GM18861 (cell line): ENCODE results near the gene CTTNBP2.

Experiments used
- ATAC-seq: cut with Tn5 transposase; IDR thresholded peaks from one replicate; pipeline ENCODE4 v1.9.1; 2021; ENCODE audit not compliant: unreplicated experiment

CTTNBP2 gene

DNA sequence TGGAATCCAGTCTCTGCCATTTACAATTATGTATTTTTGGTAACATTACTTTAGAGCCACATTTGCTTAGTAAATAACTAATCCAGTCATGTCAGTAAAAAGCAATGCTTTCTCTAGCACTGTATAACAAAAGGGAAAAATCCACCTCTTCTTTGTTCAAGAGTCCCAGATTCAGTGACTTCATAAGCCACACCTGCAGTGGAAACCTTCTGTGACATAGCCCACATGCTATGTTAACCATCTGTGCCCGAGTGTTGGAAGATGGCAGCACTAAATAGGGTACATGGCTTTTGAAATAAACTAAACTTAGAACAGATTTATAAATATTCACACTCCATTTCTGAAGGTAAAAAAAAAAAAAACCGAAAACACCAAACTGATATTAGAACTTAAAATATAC is 83.0 kb downstream of the CTTNBP2 start:
- ATAC-seq: no peak

DNA sequence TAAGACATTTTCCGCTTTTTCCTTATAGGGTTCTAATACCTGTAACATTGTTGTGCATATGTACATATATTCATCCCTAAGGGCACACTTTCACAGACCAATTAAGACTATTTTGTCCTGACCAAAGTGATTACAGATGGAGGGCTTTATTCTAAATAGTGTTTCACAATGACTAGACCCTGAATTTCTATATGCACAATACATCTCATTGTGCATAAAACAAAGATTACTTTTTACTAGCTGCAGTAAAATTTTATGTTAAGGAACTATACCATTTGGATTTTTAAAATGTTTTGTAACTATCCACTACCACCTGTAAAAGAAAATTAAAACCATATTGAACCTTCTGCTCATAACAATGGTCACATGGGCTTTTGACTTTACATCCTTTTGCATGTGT is 87.8 kb downstream of the CTTNBP2 start:
- ATAC-seq: no peak

DNA sequence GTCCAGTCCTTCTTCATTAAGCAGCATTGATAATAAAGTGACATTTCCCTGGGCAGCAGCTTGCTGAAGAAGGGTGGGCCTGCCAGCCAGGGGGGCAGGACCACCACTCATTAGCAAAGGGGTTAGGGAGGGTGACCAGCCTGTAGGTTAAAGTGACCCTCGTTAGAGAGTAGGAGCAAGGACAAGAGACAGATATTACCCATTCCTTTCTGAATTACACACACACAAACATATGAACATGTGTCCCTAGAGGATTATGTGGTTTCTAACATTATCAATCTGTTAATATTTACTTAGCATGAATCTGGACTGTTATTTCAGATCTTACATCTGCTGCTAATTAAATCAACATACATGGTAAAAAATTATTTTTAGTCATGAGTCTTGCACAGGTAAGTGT is 88.9 kb downstream of the CTTNBP2 start:
- peak; percentile 56 for ATAC-seq

DNA sequence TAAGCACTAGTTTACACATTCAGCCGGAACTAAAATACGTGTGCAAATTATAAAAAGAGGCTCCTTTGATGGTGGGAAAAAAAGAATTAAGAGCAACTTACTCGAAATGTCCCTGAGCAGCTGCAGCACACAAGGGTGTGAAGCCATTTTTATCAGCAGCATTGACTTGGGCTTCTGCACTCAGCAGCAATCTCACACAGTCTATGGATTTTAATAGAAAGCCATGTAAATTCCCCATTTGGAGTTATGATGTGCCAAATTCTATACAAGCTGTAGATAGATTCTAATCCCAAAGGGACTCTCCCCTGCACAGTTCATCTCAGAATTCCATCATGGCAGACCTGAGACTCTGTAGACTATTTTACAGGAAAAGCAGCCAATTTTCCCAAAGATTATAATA is 90.5 kb downstream of the CTTNBP2 start:
- no peak for ATAC-seq

DNA sequence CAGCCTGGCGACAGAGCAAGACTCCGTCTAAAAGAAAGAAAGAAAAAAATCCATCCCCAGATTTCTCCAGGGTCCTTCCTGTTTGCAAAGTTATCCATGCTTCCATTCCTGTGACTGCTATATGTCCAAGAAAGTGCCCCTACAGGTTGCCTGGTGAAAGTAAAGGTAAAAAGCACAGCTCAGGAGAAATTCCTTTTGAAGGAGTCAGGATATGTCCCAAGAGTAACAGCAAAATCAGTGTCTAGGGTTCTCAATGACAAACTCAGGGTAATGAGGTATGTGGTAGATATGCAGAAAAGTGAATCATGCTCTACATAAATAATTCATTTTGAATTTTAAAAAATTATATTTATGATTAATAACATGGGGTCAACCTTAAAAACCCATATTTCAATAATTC is 91.5 kb downstream of the CTTNBP2 start:
- no peak for ATAC-seq

DNA sequence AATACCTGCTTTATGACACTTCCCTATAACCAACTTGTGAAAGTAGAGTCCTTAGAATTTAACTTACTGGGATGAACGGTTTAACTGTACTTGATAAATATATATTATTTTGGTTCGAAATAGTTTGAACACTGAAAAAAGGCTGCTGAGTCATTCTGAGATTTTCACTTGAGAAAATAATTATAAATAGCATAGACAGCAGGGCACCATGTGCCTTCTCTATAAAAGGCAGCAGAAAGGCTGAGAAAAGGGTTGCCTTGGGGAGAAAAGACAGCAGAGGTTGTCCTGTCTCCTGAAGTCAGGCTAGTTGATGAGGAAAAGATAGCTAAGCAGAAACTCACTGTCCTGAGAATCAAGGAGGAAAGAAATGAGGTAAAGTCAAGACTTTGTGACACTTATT is 92.4 kb downstream of the CTTNBP2 start:
- ATAC-seq: peak; percentile 79

DNA sequence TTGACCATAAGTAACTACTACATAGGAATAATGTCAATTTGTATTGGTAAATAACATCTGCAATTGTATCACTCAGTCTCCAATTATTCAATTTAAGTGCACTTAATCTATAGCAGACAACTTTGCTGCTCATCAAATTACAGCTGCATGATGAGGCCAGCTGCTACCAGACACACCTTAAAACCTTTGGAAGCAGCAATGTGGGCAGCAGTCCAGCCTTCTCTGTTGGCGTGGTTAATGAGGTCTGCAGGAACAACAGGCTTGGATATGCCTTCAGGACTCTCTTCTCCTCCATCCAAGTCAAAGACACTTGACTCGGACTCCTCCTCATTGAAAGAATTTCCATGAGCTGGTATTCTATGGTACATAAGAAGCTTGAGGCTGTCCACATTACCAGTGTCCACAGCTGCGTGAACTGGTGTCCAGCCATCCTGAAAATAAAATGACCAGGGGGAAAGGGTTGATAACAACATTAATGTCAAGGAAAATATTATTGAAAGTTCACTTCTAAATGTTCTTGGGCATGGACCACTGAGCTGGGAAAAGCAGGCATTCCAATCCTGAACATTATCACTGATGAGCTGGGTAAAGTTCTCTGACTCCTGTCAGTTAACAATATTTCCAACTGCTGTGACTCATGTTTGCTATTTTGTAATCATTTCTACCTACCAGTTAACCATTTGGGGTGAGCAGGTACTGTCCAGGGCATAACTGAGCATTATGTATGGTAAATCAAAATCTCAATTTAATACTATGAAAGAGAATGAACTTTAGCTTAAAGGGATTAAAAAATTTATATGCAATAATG is 95.7 kb downstream of the CTTNBP2 start:
- ATAC-seq: no peak

DNA sequence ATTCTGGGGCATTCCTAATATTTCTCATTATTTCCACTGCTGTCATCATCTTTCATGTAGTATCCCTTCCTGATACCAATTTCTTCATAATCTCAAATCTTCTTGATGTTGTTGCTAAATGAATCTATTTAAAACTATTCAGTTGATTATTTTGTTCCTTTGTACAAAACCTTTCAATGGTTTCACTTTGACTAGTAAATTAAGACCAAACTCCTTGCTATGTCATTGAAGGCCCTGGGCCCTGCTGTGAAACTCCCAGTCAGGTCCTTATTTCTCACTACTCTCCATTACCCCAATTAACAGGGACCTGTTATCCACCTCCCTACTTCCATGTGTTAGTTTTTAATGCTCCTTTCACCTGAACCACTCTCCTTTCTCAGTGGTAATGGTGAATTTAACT is 97.0 kb downstream of the CTTNBP2 start:
- peak; percentile 22 for ATAC-seq

DNA sequence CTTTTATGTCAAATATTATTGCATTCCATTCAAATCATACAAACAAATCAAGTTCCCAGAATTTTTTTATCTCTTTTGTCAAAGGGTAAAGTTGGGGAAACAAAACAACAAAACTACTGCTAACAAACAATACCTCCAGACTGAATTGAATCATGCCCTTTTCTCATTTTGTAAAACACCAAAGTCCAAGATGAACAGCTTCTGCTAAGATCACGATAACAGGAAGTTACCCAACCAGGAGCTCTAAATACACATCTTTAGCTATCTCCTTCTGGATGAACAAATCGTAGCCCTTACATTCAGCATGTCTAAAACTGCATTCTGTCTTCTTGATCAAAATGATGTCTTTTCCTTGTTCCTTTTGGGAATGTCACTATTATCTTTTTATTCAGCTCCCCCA is 97.4 kb downstream of the CTTNBP2 start:
- no peak for ATAC-seq

DNA sequence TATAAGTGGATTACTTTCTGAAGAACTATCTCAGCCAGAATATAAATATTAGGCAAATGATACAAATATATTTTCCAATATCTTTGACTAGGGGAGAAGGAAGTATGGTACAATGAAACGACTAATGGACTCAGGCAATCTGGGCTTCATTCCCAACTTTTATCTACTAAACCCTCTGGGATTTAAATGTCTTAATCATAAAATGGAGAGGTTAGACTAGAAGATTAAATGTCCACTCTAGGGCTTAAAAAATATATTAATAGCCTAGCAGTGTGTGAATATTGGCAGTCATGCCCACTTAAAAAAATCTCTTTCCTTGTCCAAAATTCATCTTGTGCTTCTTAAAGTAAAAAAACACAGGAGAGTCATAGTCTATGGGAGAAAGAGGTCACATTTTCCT is 98.3 kb downstream of the CTTNBP2 start:
- no peak for ATAC-seq

DNA sequence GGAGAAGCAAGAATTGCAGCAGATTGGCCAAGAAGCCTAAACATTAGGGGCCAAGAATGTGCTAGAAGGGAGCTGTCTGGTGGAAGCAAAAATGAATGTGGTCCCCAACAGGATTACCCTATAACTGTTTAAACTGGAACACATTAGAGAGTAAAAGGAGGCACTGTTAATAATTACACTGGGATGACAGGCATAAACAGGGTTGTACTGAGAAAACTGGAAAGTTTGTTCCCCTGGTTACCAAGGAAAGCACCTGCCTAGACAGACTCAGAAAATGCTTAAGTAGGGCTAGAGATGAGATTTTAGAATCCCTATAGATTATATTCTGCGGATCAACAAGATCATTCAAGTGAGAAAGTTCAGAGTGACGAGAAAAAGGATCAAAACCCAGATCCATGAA is 100.8 kb downstream of the CTTNBP2 start:
- peak; percentile 37 for ATAC-seq

DNA sequence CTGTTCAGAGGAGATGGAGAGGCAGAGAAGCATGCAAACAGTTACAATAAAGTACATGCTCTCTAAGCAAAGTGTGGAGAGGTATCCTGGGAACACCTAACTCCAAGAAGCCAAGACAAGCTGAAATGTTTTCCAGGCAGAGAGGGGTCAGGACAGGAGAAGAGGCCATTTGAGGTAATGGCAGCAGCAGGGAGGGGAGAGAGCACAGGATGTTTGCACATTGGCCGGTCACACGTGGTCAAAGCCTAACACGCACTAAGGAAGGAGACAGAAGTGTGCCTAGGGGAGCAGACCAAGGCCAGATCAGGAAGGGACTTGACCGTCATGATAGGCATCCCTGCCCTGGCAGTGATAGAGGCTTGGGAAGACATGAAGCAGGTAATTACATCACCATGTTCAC is 101.5 kb downstream of the CTTNBP2 start:
- no peak for ATAC-seq

DNA sequence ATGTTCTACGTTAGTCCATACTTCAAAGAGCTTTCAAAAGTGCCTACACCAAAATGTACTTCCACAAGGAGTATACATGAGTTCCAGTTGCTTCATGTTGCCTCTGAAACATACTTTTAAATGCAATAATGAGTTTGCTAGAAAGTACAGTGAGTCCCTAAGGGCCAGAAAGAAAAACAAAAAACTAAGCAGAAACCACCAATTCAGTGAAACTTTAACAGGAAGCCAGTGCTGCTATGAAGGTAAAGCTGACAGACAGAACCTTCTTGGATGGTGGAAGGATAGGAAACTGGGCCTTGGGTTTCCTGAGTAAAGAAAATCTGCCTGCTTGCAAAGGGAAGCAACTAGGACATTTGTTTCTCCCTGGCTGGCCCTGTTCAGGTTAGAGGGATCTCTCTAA is 104.2 kb downstream of the CTTNBP2 start:
- ATAC-seq: peak; percentile 45

DNA sequence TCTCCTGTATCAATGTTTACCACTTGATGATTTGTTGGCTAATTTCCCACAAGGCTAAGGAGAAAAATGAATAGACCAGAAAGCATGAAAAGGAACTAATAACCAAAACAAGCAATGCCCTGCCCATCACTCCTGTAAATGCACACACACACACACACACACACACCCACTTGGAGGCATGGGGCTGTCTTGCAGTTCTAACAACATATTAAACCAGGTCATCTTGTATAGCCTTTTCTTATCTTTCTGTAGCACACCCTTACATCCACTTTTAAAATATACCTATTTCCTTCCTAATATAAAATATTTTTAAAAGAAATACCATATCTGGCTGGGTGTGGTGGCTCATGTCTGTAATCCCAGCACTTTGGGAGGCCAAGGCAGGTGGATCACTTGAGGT is 105.3 kb downstream of the CTTNBP2 start:
- ATAC-seq: no peak

DNA sequence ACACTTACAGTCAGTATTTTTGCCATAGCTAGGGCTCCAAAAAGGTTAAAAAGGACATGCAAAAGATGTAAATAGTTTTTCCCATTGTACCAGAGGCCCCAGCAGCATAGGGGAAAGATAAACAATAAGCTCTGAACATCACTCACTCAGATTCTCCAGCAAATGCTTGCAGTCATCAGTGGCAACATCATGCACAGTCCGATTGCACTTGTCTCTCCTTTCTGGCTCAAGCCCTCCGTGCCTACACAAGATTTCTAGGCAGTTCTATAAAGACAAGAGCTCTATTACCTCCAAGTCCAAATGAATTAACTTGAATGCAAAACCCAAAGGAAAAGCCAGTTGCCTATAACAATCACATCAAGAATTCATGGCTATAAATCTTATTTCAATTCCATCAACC is 106.3 kb downstream of the CTTNBP2 start:
- no peak for ATAC-seq

DNA sequence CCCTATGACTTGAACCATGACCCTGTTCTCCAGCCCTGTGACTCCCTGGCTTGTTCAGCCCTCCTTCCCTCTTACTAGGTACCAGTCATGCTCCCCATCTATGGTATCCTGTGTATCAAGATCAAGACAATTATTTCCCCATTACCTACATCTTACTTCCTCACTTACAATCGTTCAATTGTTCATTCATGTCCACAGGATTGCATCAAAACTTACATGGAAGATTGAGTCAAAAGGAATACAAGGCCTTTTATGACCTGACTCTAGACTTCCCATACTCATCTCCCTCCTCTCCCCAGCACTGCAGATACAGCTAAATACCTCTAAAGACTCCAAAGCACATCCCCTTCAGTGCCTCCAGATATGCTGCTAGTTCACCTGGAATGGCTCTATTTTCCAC is 109.2 kb downstream of the CTTNBP2 start:
- no peak for ATAC-seq

DNA sequence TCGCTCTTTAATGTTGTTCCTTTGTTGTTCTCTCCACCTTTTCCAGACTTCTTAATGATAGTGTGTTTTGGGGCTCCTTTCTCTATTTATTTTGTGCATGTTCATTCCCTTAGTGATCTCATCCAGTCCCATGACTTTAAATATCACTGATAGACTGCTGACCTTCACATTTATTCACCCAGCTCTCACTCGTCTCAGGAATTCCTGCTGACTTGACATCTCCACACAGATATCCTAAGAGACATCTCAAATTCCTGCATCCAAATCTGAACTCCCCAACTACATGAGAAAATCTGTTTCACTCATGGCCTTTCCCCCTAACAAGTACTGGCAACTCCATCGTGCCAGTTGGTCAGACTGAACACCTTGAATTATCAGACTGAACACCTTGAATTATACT is 111.2 kb downstream of the CTTNBP2 start:
- no peak for ATAC-seq

DNA sequence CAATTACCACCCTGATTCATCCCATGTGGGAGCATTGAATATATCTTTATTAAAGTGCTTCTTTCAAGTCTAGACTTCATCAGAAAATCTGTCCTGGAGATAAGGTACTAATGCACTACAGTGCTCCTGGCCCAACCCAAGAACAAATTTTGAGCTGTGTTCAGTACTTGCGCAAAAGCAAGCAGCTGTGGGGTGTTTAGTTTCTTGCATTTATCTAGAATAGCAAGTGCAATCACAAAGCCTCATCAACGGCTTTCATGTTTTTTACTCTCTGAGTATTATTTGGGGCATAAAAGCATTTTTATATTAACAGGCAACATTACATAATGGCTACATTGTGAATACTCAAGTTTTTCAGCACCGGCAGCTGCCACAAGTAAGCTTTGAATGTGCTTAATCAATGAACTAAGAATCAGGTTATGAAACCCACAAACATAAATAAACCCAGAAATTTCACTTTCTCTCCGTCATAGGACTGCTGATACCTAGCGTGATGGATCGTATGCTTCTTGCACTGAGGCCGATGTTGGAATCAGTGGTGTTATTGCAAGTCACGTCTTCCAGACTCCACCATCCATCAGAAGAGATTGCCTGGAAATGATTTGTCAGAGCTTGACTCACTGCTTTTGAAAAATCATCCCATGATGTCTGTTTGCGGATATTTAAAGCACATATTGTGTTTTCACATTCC is 113.1 kb downstream of the CTTNBP2 start:
- ATAC-seq: no peak

DNA sequence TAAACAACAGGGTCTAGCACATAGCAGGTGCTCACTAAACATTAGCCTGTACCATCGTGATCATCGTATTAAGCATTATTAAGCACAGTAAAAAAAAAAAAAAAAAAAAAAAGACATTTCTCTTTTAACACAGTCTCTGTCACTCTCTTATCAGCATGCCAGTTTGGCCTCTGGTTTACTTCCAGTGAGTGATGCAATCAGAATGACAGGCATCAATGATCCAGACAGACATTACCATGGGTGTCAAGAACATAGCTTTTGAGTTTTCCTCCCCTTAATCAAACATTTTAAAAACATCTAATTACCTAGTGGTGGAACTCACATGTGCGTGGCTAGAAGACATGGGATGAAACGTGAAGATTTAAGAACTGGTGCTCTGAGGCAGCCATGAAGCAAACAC is 115.8 kb downstream of the CTTNBP2 start:
- no peak for ATAC-seq

DNA sequence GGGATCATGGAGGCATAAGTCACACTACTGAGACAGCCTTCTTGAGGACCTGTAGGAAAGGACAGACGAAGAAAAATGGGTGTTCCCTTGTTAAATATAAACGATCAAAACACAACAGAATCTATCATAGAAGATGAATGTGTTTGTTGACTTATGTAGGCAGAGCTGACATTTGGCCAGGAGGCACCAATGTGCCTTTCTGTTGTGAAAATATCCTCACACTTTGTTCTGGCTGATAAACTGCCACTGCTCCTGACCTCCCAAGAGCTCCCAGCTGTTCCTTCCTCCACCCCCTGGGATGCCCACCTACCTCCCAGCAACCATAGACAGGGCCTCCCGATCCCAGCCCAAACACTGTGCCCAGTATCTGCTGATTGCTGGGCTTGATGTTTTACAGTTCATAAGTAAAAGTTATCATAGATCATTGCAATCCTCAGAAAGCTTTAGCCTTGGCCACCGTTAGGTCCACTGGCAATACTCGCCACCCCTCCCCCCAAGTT is 116.6 kb downstream of the CTTNBP2 start:
- no peak for ATAC-seq

DNA sequence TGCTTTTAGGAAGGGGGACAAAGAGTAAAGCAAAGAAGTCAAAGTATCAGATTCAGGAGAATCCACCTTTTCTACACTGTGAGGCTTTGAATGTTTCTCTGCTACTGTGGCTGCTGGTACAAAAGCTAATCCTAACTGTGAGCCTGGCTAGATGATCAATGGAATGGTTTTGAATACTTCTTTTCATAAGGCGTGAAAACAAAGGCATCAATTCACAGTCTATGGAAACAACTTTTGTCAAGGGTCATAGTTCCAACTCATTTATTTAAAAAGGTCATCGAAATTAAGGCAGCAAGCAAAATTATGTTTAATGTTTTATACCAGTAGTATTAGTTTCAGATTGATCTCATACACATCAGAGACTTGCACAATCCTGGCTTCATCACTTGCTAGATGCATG is 118.1 kb downstream of the CTTNBP2 start:
- no peak for ATAC-seq

DNA sequence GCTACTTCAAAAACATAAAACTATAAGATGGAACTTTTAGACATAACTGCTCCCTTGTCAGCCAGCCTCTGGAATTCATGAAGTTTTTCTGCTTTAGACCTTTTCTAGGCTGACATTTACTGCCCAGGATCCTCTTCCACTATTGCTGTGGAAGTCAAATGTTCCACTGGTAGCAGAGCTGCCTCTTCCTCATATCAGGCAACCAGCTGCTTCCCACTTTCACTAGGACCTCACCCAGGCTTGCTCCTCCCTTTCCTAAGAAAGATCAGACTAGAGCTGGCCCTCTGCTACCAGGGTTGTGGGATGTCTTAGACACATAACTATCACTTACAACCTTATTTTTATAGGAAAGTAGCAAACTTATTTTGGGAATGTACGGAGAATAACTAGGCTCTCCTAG is 121.5 kb downstream of the CTTNBP2 start:
- ATAC-seq: no peak
